ENCODE data around the gene LHX1.
A peak's percentile ranks its signal among the peaks of the same experiment; 100 is the strongest.

LHX1 gene

DNA sequence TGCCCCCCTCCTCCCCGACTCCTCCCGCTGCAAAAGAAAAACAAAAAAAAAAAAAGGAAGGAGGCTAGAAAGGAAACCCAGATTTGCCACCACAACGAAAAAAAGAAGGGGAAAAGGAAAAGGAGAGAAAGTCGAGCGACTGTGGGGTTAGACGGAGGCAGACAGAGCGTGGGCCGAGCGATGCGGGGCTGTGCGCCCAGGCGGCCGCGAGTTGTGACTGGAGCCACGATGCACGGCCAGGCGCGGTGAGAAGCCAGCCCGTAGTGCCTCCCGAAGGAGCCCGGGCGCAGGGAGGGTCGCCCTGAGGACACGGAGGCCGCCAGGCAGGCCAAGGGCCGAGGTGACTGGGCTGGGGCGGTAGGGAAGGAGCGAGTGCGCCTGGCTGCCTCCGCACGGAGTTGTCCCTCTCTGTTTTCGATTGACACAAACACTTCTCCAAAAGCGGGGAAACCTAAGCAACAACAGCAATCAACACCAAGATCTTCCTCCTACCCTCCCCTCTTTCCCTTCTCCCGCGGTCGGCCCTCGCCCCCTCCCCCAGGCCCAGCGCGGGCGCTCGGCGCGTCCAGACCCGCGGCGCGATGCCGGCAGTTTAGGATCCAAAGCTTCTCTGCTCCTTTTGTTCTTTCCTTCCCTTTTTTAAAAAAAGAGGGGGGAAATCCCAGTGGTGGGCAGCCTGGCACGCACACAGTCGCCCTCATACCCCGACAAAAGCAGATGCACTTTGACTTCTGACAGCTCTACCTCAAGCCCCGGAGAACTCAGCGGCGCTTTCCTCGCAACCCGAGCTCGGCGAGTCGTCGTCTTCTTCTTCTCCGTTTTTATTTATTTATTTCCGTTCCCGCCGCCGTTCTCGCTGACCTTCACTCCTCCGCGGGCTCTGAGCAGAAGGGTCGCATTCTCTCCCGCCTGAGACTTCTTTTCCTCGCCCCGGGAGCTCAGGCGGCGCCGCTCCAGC, at the start of gene LHX1:
TSS of gene LHX1 (plus strand) at position 475 of the 958 bp plus-strand sequence. CDS start 723 bp downstream, outside the sequence.
- DNase-seq (ENCODE audit: low read depth in 2 of 2), result no peak

DNA sequence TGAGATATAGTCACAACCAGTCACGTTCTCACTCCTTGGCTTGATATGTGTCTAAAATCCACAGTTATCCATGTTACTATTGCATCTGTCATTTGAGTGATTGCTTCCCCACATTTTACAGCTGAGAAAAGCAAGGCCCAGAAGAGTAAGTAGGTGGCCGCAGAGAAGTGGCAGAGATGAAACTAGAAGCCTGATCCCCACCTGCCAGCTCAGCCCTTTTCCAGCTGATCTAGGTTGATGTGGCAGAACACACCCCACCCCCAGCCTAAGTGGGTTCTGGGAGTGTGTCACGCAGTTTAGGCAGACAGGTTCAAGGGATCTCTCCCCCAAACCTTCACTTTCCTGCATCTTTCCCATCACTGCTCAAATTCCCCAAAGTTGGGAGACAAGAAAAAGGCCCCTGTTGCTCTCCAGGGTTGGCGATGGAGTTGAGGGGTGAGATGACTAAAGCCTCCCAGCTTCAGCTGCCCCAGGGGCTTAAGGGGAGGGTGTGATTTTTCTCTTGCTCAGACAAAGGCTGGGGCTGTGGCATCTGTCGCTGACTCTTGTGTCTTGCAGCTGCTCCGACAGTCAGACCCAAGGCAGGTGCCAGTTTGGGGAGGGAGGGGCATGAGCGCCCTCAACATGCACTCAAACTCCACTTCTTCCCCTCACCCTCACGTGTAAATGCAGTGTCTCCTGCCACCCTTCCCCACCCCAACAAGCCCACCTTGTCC, 48.9 kb upstream of the LHX1 start:
- DNase-seq (ENCODE audit: low read depth in 2 of 2), result no peak

DNA sequence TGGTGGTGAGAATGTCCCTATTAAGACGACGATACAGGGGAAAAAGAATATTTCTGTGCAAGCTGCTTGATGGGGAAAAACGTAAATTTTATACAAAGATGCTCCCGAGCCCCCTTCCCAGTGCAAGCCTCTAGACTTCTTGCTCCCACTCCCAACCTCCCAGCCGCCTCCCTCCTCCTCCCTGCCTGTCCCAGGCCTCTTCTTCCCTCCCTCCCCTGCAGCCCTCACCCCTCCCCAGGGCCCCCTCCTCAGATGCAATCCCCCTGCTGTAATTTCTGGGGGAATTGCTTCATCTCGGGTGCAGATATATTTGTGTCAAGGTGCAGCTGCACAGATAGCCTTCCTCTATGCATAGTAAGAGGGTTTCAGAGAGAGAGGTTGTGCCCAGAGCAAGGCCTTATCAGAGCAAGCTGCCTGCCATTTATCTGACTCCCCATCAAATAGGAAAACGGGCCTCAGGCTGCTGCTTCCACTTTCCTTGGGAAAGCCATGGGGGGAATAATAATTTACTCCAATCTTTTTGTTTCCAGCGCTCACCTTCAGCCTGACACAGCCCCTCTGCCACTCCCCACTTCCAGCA, 47.4 kb upstream of the LHX1 start:
- DNase-seq (ENCODE audit: low read depth in 2 of 2), result no peak

- no peak for DNase-seq (ENCODE audit: low read depth in 2 of 2)
Observed at GRCh38 chr17:36890398-36891168, 46.7 kb upstream of the LHX1 start.

GRCh38 chr17:36892112-36892838, 45.0 kb upstream of the LHX1 start:
- DNase-seq (ENCODE audit: low read depth in 2 of 2), result no peak

DNA sequence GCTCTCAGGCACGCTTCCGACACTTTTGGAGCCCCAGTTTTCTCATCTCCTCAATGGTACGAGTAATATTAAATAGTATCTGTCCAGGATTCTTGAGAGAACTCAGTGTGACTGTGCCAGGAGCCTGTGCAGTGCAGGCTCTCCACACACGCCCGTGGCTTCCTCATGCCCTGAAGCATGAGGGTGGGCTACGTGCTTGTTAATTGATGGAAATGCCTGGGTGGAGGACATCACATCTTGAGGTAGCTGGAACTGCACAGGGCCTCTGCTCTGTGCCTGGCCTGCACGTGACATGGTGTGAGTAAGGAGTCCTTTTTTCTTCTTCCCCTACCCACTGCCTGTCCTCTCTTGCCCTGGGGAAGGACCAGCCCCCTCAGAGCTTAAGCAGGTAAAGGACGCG, 43.1 kb upstream of the LHX1 start:
- no peak for DNase-seq (ENCODE audit: low read depth in 2 of 2)

DNA sequence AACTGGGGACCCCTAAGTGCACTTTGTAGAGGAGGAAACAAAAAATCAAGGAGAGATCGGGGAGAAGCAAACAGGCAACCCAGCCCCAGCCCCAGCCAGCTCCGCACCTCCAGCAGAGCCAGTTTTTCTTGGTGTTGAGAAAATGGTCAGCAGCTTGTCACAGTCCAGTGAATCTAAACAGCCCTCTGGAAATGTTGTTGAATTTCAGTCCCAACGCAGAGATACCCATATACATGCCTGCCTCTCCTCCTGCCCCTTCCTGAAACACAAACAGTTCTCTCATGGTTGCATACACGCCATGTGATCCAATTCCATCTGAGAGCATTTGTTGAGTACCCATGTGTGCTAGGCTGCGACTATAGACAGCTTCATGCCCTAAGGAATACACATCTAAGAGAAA, 42.4 kb upstream of the LHX1 start:
- no peak for DNase-seq (ENCODE audit: low read depth in 2 of 2)

DNA sequence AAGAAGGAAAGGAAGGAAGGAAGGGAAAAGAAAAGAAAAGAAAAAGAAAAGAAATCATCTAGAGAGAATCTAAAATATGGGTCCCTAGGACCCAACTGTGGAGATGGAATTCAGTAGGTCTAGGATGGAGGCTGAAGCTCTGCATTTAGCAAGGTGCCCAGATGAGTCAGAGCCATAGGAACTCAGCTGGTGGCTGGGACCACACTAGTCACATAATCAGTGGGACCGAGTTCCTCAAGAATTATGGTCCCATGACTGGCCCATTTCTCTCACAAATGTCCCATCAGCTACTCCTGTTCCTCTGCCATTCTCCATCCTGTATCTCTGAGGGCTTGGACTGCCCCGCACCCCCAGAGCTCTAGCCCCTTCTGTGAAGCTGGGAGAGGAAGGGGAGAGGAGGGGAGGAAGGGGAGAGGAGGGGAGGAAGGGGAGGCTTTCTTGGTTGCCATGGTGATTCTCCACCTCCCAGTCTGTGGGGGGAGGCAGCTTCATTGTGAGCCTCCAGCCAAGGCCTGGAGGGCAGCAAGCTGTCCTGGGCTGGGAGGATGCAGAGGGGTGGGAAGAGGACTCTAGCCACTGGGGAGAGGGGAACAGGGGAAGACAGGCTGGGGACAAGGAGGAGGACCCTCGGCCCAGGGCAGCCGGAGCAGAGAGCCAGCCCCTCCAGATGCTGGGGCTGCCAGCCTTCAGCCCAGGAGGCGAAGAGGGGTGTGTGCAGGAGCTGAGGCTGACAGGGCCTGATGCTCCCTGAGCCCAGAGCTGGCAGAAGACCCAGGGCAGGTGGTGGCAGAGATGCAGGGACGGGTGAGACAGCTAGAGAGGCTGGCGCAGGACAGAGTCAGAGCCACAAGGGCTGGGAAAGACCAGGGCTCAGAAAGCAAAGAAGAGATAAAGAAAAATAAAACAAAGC, 37.8 kb upstream of the LHX1 start:
- DNase-seq (ENCODE audit: low read depth in 2 of 2), result no peak

- DNase-seq (ENCODE audit: low read depth in 2 of 2), result no peak
Observed at GRCh38 chr17:36900160-36900512, 37.1 kb upstream of the LHX1 start.

GRCh38 chr17:36901506-36901905, 35.8 kb upstream of the LHX1 start:
- no peak for DNase-seq (ENCODE audit: low read depth in 2 of 2)

- no peak for DNase-seq (ENCODE audit: low read depth in 2 of 2)
Observed at GRCh38 chr17:36907407-36907806, 29.9 kb upstream of the LHX1 start.

DNA sequence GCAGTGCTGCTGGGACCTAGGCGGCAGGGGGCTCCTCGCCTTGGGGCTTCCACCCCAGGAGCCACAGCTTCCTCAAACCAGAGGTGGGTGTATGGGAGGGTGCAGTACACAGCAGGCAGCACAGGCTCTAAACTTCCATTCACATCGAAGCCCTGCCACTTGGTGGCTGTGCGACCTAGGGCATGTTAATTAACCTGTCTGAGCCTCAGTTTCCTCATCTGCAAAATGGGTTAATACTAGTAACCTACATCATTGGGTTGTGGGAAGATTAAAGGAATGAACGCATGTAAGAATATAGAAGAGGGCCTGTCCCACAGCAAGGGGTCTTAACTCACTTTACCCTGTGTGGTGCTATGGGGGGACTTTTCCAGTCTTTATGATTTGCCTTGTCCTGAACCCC, 26.8 kb upstream of the LHX1 start:
- DNase-seq (ENCODE audit: low read depth in 2 of 2), result no peak

DNA sequence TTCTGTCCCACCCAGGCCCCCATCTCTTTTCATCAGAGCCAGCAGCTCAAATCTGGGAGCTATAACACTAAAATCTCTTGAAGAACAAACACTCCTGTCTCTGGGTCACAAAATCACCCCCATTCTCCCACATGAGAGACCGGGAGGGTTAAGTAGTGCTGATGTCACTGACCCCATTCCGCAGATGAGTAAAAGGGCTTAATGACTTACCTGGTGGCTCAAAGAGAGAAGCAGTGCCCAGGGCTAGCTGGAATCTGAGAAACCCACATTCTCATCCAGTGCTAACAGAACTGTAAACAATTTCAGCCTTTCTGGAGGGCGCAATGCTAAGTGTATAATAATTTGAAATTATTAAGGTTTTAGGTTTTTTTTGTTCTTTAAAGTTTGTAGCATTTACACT, 26.3 kb upstream of the LHX1 start:
- no peak for DNase-seq (ENCODE audit: low read depth in 2 of 2)

GRCh38 chr17:36913132-36913531, 24.1 kb upstream of the LHX1 start:
- DNase-seq (ENCODE audit: low read depth in 2 of 2), result no peak

DNA sequence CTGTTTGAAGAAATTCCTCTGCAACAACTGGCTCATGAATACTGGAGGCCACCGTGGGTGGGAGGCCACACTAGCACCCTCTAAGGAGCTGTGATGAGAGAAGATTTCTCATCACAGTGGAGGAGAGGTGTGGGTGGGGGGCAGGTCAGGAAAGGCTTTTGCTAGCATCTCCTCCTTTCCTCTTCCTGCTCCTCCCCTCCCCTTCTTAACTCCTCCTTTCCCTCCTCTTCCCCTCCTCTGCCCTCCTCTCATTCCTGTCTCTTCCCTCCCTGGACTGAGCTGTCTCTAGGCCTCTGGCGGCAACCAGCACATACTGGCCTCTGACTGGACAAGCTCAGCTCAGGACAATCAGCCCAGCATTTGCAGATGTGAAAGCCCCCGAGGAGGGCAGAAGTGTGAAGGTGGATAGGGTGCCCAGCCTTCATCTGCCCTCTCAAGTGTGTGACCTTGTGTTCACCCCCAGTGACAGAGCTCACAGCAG, 19.0 kb upstream of the LHX1 start:
- DNase-seq (ENCODE audit: low read depth in 2 of 2), result no peak

- DNase-seq (ENCODE audit: low read depth in 2 of 2), result no peak
Observed at GRCh38 chr17:36919407-36919968, 17.8 kb upstream of the LHX1 start.

DNA sequence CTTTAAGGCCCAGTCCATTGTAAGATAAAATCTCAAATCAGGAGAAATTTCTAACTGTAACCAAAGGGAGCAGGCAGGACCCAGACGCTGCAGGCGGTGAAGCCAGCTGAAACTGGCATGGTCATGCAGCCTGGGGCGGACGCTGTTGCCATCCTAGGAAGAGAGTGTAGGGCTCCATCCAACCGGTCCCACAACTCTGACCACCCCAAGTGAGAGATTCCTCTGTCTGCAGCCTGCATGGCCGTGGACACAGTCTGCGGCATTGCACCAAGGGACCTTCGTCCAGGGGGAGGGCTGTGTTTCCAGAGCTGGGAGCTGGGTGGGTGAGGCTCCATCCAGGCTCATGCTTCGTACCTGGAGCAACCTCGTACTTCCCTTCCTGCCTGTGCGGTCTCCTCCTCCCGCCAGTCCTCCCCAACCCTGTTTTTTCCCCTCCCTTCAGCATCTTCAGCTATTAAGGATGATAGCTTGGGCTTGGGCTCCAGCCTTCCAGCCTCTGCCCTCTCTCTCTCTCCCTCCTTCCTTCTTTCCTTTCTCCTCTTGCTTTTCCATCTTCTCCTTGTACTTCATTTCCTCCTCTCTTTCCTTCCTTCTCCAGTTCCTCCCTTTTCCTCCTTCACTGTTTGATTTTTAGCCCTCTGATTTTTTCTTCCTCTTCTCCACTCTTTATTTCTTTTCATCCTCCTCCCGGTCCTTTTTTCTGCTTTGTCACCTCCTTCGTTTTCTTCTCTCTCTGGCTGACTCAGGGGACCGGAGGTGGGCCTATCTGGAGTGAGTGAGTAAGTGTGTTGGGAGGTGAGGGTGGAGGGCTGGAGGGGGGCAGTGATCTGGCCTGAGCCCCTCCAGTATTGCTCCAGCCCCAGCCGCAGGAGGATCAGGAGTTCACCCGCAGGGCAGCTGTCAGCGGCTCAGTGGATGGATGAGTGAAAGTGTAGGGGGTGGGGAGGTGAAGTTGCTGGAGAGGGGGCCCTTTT, 17.0 kb upstream of the LHX1 start:
- DNase-seq (ENCODE audit: low read depth in 2 of 2), result no peak

GRCh38 chr17:36921095-36921851, 16.0 kb upstream of the LHX1 start:
- DNase-seq (ENCODE audit: low read depth in 2 of 2), result peak in 1 of 2 donors; percentile 58

Measured in stimulated activated CD8-positive, alpha-beta memory T cell treated with anti-CD3 and anti-CD28 coated beads, Interleukin-15, amount 100 ng/mL, for 4 hours (primary cell).